HG03060 (cell line): ENCODE results near the gene ATL2.
"Not testable (repeated sequence)": the region's sequence is repeated elsewhere in the genome, so short reads cannot be mapped to it uniquely, and the experiment has no call there.

Experiments
- ATAC-seq: cut with Tn5 transposase; IDR thresholded peaks from one replicate; pipeline ENCODE4 v1.9.1; 2021; ENCODE audit warnings: low read depth, moderate number of reproducible peaks; ENCODE audit not compliant: unreplicated experiment

The ATL2 gene

DNA sequence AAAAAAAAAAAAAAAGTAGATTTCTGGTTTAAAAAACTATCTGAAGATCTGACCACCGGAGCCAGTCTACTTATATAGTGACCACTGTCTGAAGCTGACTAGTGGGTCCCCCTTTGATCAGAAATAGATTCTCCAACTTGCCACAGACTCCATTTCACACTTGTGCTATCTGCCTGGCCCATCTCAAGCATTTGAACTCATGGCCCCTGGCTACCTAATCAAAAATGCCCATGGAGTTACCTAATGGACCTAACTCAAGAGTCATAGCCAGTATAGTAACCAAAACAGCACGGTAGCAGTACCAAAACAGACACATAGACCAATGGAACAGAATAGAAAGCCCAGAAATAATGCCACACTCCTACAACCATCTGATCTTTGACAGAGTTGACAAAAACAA, 17.0 kb upstream of the ATL2 start:
- ATAC-seq = no peak

DNA sequence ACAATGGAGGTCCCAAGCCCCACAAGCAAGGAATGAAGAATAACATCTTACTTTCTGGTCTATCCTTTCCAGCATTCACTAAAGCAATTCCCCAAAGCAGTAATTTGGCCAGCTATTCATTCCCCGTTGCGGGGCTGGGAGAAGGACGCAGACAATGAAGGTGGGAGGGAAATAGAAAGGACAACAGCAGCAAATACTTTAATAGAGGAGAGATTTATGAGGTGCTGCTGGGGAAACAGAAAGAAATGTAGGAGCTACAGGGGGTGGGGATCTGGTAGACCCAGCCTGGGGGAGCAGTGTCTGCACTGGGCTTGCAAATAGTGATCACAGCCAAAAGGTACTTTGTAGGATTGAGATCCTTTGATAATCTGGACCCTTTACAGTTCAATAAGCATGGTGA, 13.9 kb upstream of the ATL2 start:
- ATAC-seq = no peak

DNA sequence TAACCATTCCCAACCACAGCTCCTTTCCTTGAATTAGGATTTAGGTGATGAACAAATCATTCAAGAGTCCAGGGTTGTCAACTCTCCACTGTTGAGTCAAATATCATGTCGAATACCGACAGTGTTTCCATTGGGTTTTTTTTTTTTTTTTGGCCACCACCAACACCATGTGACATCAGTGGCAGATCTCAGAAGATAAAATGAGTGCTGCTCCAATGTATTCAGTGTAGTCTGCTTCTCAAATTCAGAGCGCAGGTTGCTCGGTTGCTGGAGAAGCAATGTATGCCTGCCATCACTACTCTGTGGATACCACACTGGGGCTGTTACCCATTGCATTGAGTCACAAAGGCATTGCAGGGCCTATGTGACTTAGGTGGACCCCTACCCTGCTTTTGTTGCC, 10.8 kb upstream of the ATL2 start:
- no peak for ATAC-seq

DNA sequence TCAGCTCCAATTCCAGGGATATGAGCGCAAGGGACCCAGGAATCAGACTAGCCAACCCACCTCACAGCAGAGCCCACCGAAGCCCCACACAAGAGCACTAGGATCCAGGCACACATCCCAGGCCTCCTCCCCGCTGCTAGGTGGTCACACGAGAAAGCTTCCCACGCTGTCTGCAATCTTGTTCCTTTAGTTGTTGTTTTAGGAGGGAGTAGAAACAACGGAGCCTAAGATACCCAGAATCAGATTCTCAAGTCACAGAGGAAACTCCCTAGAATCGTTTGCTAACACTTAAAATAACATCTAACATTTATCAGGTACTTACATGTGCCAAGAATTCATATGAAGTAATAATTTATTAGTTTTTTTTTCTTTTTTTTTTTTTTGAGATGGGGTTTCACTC, 9.7 kb upstream of the ATL2 start:
- no peak for ATAC-seq

DNA sequence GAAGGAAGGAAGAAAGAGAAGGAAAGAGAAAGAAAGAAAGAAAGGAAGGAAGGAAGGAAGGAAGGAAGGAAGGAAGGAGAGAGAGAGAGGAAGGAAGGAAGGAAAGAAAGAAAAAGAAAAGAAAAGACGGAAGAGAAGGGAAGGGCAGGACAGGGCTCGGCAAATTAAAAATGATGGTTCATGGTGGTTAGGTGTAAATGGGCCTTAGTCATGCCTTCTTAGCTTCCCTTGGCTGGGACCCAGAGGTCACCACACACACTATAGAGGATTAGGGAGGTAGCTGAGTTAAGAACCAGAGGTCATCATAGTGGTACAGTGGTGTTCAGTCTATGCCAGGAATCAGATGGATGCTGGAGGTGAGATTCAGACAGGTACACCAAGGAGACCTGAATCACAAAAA, 9.3 kb upstream of the ATL2 start:
- no peak for ATAC-seq

GRCh38 chr2:38384338-38384737, 7.3 kb upstream of the ATL2 start:
- no peak for ATAC-seq

GRCh38 chr2:38383741-38384140, 6.7 kb upstream of the ATL2 start:
- not testable (repeated sequence) for ATAC-seq

GRCh38 chr2:38381381-38382143, 4.5 kb upstream of the ATL2 start:
- no peak for ATAC-seq

DNA sequence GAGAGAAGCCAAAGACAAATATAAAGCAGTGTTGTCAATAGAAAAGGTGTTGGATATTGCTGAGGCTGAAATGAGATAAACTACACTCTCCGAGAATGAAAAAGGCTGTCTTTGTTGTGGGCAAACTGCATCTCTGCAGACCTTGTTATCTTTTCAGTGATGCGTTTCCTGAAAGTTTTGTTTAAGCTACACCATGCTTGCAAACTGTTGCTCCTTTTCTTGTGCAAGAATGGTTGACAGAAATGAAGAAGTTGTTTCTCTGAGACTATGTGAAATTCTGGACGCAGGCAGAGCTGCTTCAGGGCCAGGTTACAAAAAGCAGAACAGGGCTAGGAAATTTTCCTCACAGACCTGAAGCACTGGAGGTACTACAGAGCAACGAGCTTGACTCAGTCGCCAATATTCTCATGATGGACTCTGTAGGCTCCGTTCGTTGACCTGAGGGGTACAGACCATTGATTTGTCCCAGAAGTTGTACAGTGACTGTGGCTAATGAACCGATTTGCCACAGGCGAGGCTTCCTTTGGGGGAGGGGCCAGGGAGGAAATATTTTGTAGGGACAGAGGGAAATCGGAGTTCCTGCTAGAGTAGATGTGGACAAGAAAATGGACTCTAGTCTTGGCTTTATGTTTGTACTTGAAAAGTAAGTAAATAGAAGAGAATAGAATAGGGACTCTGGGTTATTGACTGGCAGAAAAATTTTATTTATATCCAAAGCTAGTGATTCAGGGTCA, 3.5 kb upstream of the ATL2 start:
- ATAC-seq = no peak

GRCh38 chr2:38376346-38377049, 575 bp downstream of the ATL2 start:
- ATAC-seq = peak; percentile 20

DNA sequence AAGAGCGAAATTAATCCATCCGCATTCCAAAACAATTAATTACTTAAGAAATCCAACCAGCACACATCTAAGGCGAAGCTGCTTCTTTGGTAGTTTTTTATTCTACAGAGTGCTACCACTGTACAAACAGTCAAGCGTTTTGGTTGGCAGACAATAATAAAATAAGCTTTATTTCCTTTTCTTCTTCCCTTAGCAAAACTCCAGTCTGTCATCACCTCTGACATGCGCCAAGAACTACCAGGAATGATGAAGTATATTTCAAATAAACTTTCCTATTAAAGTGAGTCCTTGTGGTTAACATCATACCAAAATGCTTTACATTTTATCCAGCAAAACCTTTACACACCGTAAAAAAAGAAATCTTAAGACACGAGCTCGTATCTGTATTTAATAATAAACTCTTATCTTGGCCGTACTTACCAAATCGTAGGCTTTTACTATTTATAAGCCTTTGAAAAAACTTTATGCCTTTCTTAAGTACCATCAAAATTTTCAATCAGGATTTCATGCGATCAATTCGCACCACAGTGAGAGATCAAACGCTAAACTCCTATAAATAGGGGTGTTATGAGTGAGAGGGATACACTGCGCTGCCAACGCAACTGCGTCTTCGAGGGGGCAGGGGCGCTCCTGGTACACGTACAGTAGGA, 1.3 kb downstream of the ATL2 start:
- ATAC-seq = peak; percentile 29

DNA sequence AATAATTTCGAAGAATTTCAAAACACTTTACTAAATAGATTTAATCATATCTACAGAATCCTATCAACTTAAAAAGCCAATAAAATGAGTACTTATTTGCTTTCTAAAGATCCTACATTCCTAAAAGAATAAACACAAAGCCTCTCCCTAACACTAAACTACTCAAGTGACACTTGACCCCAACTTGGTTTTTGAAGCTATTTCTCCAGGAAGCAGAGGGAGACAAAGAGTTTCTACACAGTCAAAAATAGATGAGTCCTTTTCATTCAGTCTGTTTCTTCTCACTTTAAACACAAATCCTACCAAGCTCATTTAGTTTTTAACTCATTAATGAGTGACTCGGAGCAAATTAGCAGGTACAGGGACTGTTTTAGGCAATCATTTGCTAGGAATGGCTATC, 2.1 kb downstream of the ATL2 start:
- ATAC-seq = no peak

DNA sequence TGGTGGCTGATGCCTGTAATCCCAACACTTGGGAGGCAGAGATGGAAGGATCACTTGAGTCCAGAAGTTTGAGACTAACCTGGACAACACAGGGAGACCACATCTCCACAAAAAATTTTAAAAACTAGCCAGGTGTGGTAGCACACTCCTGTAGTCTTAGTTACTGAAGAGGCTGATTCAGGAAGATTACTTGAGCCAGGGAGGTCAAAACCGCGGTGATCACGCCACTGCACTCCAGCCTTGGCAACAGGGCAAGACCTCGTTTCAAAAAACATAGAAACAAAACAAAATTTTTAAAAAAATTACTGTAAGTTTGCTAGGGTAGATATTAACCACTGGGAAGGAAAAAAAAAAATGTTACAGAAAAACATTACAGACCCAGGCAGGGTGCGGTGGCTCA, 5.8 kb downstream of the ATL2 start:
- ATAC-seq = no peak

GRCh38 chr2:38370664-38371063, 6.4 kb downstream of the ATL2 start:
- no peak for ATAC-seq

- ATAC-seq = no peak
These were observed 14.8 kb downstream of the ATL2 start for GRCh38 chr2:38362232-38362631.

GRCh38 chr2:38360177-38360576, 16.9 kb downstream of the ATL2 start:
- ATAC-seq = no peak

GRCh38 chr2:38353402-38353801, 23.7 kb downstream of the ATL2 start:
- ATAC-seq = no peak

- no peak for ATAC-seq
These were observed 24.7 kb downstream of the ATL2 start for GRCh38 chr2:38352336-38352735.

DNA sequence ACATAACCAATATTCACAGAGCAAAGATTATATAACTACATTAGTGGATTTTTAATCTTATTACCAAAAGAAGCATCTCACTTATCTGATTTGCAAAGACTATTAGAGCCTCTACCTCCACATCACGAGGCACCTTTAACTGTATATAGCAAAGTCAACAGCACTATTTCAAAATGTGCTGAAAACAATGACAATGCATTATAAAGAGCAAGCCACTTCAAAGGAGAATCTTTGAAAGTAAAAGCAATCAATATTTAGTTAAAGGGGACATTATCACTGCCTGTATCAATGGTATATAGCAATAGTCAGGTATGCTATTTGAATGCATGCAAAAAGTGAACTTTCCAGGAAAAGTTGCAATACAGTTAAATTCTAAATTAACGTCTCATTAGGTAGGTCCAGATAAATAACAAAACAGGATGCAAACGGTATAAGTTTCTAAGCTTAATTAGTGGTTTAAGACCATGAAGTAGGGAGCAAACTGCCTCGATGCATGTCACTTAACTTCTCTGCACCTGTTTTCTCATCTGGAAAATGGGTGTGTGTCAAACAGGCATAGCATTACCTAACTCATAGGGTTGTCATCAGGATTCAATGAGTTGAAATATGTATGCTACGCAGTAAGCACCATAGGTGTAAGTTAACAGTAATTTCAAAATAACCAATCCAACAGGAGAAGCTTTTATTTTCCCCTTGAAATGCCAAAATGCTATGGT, 31.6 kb downstream of the ATL2 start:
- no peak for ATAC-seq

- ATAC-seq = no peak
These were observed 32.3 kb downstream of the ATL2 start for GRCh38 chr2:38344813-38345212.
